Central memory CD8-positive, alpha-beta T cell (primary cell): ENCODE data around the gene EIF4E3.

ENCODE experiments used
- ATAC-seq: fragments of 150-1000 bp; cut with Tn5 transposase; replicated peaks from 2 replicates; pipeline ENCODE4 v1.10.0; 2022; ENCODE audit warnings: mild to moderate bottlenecking, moderate FRiP score, moderate number of reproducible peaks; ENCODE audit not compliant: poor library complexity, severe bottlenecking; ENCODE audit errors: extremely low read depth
- DNase-seq, 2 donors: peaks; one replicate each; pipeline ENCODE4 v3.0.0; 2021; ENCODE audit warnings: low spot score in 2 of 2
- H3K27ac Mint-ChIP-seq: one replicate; pipeline ENCODE4 v1.8.0; 2022; ENCODE audit warnings: low read depth, mild to moderate bottlenecking, moderate library complexity, mixed read lengths
- H3K27me3 Mint-ChIP-seq: one replicate; pipeline ENCODE4 v1.8.0; 2022; ENCODE audit warnings: mixed read lengths
- H3K36me3 Mint-ChIP-seq: one replicate; pipeline ENCODE4 v1.8.0; 2022; ENCODE audit warnings: mild to moderate bottlenecking, moderate library complexity, mixed read lengths; ENCODE audit not compliant: insufficient read depth
- H3K4me1 Mint-ChIP-seq: one replicate; pipeline ENCODE4 v1.8.0; 2022; ENCODE audit warnings: mixed read lengths
- H3K4me3 Mint-ChIP-seq: one replicate; pipeline ENCODE4 v1.8.0; 2022; ENCODE audit warnings: mild to moderate bottlenecking, moderate library complexity, mixed read lengths
- H3K9me3 Mint-ChIP-seq: one replicate; pipeline ENCODE4 v1.8.0; 2022; ENCODE audit warnings: mixed read lengths

The EIF4E3 gene

DNA sequence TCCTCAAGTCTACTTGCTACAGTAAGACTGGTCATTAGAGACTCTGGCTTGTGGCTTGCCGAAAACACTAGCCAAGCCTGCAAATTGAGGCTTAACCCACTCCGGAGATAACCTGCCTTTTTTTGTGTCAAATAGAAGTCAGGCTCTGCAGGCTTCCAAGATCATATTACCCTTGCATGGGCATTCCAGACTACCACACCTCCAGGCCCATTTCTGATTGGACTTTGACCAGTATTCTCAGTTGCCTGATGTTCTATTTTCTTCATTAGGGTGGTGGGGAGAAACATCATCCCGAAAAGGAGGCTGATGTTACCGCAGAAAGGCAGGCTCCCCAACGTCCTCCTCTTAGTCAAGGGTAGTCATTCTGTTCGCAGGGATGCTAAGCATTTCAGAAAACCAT is 73.6 kb downstream of the EIF4E3 start:
- H3K4me3 Mint-ChIP-seq = no peak overlapping the region
- no peaks in the 10 kb centered on the region for H3K27me3 Mint-ChIP-seq
- no peaks in the 10 kb centered on the region for H3K9me3 Mint-ChIP-seq
- ATAC-seq (no peak), DNase-seq (no peak)
- peaks cover 1% of the 10 kb centered on the region for H3K36me3 Mint-ChIP-seq
- no peak overlapping the region for H3K27ac Mint-ChIP-seq
- H3K4me1 Mint-ChIP-seq = no peaks in the 10 kb centered on the region

DNA sequence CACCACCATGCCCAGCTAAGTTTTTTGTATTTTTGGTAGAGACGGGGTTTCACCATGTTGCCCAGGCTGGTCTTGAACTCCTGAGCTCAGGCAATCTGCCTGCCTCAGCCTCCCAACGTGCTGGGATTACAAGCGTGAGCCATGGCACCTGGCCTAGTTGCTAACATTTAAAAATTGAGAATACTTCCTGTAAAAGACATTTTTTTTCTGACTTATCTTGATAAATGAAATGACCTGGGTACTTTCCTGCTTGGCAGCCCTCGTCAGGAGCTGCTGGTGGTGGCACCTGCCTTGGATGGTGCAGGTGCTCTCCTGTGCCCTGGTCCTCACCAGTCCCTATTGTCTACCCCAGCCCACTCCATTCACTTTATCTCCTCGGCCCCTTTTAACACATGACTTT is 74.8 kb downstream of the EIF4E3 start:
- no peak for ATAC-seq
- H3K4me1 Mint-ChIP-seq = no peaks in the 10 kb centered on the region
- no peak for DNase-seq
- no peaks in the 10 kb centered on the region for H3K36me3 Mint-ChIP-seq
- H3K4me3 Mint-ChIP-seq = no peak overlapping the region
- no peaks in the 10 kb centered on the region for H3K27me3 Mint-ChIP-seq
- H3K27ac Mint-ChIP-seq = no peak overlapping the region
- H3K9me3 Mint-ChIP-seq = no peaks in the 10 kb centered on the region

DNA sequence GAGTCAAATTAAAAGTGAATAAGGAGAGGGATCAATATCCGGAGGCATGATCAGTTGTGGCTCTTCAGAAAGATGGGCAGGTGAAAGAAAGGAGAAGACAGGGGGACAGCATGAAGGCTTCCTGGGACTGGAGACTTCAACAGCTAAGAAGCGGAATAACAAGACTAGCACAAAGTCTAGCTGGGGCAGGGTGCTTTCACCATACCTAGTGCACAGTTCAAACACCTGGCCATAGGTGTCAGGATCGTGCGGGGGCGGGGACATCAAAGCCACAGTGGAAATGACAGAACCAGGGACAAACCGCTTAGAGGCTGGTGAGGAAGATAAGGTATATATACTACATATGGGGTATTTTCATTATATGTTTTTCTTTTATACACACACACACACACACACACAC is 75.4 kb downstream of the EIF4E3 start:
- no peaks in the 10 kb centered on the region for H3K36me3 Mint-ChIP-seq
- no peak overlapping the region for H3K27ac Mint-ChIP-seq
- no peaks in the 10 kb centered on the region for H3K9me3 Mint-ChIP-seq
- H3K27me3 Mint-ChIP-seq = no peaks in the 10 kb centered on the region
- no peaks in the 10 kb centered on the region for H3K4me1 Mint-ChIP-seq
- ATAC-seq (no peak), DNase-seq (no peak)
- H3K4me3 Mint-ChIP-seq = no peak overlapping the region

DNA sequence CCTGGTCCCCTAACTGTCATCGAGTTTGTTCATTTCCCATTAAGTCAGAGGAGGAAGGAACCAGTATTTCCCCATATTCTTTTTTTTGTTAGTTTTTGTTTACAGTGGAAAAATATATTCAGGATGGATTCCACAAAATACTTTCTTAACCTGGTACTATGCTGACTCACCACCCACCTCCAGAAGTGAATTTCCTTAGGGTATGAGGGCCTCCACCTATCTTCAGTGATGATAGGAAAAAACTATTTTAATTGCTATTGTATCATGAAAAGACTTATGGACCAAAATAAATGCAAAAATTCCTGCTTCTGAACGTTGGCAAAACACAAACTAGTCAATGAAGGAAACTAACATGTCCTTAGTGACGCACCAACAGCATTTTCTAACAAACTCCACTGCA is 77.5 kb downstream of the EIF4E3 start:
- Mint-ChIP-seq H3K27ac (no peak overlapping the region), H3K27me3 (no peaks in the 10 kb centered on the region), H3K36me3 (no peaks in the 10 kb centered on the region), H3K9me3 (no peaks in the 10 kb centered on the region), H3K4me1 (no peaks in the 10 kb centered on the region), H3K4me3 (no peak overlapping the region)
- no peak for ATAC-seq
- no peak for DNase-seq

DNA sequence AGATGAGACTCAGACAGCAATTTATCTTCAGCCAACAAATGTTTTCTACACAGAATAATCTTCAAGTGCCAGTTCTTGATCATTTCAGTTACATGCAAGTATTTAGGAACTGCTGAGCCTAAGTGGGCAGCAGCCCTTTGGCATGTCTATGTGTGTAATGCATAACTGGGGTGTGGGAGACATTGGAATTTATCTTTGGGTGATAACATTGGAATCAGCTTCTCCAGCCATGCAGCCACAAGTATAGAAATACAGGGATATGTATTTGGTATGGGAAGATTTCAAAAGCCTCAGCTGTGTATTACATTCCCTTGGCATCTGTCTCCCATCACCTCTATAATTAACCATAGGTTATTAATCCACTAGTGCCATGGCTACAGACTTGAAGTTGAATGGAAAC is 78.2 kb downstream of the EIF4E3 start:
- Mint-ChIP-seq H3K4me3 (no peak overlapping the region), H3K27ac (no peak overlapping the region), H3K36me3 (no peaks in the 10 kb centered on the region), H3K9me3 (no peaks in the 10 kb centered on the region), H3K27me3 (no peaks in the 10 kb centered on the region), H3K4me1 (no peaks in the 10 kb centered on the region)
- ATAC-seq = no peak
- DNase-seq = no peak

DNA sequence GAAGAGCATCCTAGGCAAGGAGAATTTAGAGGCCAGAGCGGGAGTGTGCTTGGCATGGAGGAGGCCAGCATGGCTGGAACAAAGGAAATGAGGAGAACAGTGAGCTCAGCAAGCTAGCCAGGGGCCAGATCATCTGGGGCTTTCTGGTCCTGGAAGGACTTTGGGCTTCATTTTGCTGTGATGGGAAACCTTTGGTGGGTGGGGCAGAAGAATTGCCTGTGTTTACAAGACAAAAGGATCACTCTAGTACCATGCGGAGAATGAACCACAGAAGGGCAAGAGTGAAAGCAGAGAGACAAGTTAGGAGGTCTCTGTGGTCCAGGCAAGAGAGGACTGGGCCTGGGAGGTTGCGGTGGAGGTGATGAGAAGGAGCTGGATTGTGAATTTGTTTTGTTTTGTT is 80.1 kb downstream of the EIF4E3 start:
- Mint-ChIP-seq H3K27ac (no peak overlapping the region), H3K4me1 (no peaks in the 10 kb centered on the region), H3K36me3 (no peaks in the 10 kb centered on the region), H3K4me3 (no peak overlapping the region), H3K9me3 (no peaks in the 10 kb centered on the region), H3K27me3 (no peaks in the 10 kb centered on the region)
- ATAC-seq (no peak), DNase-seq (no peak)

DNA sequence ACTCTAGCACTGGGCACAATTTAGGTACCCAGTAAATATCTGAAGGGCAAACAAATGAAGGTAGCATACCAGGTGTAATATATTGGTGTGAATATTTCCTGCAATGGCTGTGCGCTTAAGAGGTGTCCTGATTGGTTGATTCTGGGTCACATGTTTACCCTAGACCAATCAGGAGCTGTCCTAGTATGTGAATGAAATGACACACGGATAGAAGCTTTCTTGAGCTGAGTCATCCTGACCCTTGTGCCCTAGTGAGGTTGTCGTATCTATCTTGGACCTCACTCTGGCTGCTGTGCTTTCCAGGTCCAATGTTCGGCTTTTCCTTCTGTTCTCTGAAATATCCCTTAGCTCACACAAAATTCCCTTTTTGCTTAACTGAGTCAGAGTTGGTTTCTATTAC is 83.5 kb downstream of the EIF4E3 start:
- Mint-ChIP-seq H3K27me3 (no peaks in the 10 kb centered on the region), H3K27ac (no peak overlapping the region), H3K4me1 (no peaks in the 10 kb centered on the region), H3K9me3 (no peaks in the 10 kb centered on the region), H3K36me3 (no peaks in the 10 kb centered on the region), H3K4me3 (no peak overlapping the region)
- DNase-seq = no peak
- ATAC-seq = no peak

DNA sequence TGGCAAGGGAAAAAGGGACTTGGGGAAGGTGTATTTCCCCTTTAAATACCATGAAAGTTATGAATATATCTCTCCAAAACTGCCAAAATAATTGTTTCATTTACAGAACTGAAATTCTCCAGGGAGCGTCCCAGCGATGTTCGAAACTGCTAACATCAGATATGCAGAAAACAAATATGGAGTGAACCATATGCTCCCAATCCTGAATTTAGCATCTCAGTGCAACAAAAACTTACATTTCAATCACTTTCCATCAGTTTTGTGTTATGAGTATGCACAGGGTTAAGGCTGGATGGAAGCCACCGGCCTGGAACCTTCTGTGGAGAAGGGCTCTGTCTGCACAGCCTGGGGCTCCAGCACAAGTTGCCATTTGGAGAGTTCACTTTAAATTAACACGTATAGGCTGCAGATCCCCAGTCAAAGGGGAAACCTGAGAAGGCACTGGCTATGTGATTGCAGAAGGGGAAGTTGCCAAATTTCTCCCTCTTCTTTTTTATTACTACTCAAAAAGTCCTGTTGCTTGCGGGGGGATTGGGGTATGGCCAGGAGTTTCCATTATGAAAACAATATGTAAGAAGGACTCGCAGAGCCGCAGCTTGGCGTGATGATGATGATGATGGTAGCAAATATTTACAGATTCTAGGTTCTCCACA is 84.7 kb downstream of the EIF4E3 start:
- no peaks in the 10 kb centered on the region for H3K9me3 Mint-ChIP-seq
- no peak overlapping the region for H3K4me3 Mint-ChIP-seq
- no peak for ATAC-seq
- H3K36me3 Mint-ChIP-seq = no peaks in the 10 kb centered on the region
- no peak overlapping the region for H3K27ac Mint-ChIP-seq
- H3K27me3 Mint-ChIP-seq = no peaks in the 10 kb centered on the region
- DNase-seq = no peak
- H3K4me1 Mint-ChIP-seq = no peaks in the 10 kb centered on the region

DNA sequence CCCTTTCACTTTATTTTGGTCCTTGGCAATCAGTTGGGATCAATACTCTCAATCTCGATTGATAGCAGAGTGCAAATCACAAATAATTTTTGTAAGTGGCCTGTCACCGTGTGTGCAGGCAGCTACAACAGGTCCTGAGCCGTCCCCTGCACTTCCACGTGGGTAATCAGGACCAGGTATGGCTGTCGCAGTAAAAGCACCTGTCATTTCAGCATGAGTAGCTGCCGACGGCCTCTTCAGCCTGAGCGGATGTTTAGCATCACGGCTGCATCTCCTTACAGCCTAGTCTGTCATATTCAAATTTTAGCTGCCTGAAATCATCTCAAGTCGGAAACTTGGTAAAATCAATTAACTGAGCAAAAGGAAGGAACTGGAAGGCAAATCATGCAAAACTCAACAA is 88.7 kb downstream of the EIF4E3 start:
- Mint-ChIP-seq H3K9me3 (no peaks in the 10 kb centered on the region), H3K27me3 (no peaks in the 10 kb centered on the region), H3K36me3 (peaks cover 2% of the 10 kb centered on the region), H3K4me3 (no peak overlapping the region), H3K27ac (no peak overlapping the region), H3K4me1 (peaks cover 7% of the 10 kb centered on the region)
- DNase-seq (no peak), ATAC-seq (no peak)

DNA sequence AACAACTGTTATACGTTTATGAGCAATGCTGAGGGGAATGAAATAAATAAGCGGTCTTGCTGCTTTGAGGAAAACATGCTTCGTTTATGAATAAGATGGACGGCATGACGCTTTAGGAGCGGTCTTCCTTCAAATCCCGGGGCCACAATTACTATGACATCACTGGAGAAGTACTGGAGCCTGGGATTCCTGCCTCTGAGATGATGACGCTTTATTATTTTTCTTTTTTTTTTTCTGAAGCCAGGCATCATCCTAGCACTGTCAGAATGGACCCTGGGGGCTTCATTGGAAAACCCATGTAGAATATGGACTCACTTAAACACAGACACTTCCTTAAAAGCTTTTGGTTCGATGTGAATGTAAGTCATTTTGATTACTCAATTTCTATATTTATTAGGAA is 89.2 kb downstream of the EIF4E3 start:
- Mint-ChIP-seq H3K27me3 (no peaks in the 10 kb centered on the region), H3K27ac (no peak overlapping the region), H3K9me3 (no peaks in the 10 kb centered on the region), H3K36me3 (peaks cover 2% of the 10 kb centered on the region), H3K4me1 (peaks cover 7% of the 10 kb centered on the region), H3K4me3 (no peak overlapping the region)
- DNase-seq (no peak), ATAC-seq (no peak)

DNA sequence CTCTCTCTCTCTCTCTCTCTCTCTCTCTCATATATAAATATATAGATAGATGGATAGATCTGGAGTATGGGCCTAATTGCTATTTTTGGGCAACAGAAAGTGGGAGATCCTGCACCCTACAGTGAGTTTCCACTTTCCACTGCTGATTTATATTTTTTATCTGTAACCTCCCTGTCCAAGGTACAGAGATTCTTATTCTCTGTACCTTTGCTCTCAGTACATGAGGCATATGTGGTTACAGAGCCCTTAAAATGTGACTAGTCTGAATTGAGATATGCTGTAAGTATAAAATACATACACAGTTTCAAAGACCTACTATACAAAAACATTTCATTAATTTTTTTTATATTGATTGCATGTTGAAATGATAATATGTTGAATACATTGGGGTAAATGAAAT is 90.5 kb downstream of the EIF4E3 start:
- Mint-ChIP-seq H3K36me3 (peaks cover 4% of the 10 kb centered on the region), H3K27ac (no peak overlapping the region), H3K4me3 (no peak overlapping the region), H3K4me1 (peaks cover 7% of the 10 kb centered on the region), H3K9me3 (no peaks in the 10 kb centered on the region), H3K27me3 (no peaks in the 10 kb centered on the region)
- no peak for DNase-seq
- no peak for ATAC-seq

DNA sequence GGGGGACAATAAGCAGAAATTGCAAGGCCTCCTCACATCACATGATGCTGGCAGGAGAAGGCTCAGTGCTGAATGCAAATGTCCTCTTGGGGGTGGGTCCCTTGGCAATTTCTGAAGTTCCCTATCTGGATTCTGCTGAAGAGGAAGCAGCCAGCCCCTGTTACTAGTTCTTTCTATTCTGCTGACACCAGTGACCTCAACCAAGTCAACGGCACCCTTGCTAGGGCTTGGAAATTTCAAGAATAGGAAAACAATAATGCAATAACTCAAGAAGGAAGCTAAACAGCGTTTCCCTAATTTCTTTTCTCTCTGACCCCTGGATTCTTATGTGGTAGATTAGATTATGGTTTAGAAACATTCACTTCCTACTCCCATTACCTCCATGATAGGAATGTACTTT is 95.5 kb downstream of the EIF4E3 start:
- H3K4me1 Mint-ChIP-seq = peaks cover 7% of the 10 kb centered on the region

DNA sequence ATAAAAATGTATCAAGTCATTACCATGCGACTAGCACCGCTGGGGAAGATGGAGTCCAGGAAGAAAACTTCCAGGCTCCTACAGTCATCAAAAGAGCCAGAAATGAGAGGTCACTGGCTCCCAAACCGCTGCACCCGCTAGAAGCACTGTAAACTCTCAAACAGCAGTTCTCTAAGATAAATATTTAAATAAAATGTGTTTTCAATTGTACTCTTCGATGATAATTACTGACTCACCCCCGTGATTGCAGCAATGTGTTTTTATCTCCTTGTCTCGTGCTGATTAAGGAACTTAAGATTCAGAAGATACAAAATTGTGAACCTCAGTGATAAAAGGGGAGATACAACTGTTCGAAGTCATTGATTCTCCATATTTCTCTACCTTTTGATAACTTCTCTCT is 95.9 kb downstream of the EIF4E3 start:
- DNase-seq = no peak
- Mint-ChIP-seq H3K27me3 (no peaks in the 10 kb centered on the region), H3K9me3 (no peaks in the 10 kb centered on the region), H3K4me1 (peaks cover 7% of the 10 kb centered on the region), H3K36me3 (peaks cover 4% of the 10 kb centered on the region), H3K4me3 (no peak overlapping the region), H3K27ac (no peak overlapping the region)
- ATAC-seq = no peak

More for the DNA sequence above, 95.5 kb downstream of the EIF4E3 start:
- DNase-seq = no peak
- ATAC-seq = no peak
- no peaks in the 10 kb centered on the region for H3K9me3 Mint-ChIP-seq
- H3K27ac Mint-ChIP-seq = no peak overlapping the region
- H3K36me3 Mint-ChIP-seq = peaks cover 4% of the 10 kb centered on the region
- H3K27me3 Mint-ChIP-seq = no peaks in the 10 kb centered on the region
- no peak overlapping the region for H3K4me3 Mint-ChIP-seq

DNA sequence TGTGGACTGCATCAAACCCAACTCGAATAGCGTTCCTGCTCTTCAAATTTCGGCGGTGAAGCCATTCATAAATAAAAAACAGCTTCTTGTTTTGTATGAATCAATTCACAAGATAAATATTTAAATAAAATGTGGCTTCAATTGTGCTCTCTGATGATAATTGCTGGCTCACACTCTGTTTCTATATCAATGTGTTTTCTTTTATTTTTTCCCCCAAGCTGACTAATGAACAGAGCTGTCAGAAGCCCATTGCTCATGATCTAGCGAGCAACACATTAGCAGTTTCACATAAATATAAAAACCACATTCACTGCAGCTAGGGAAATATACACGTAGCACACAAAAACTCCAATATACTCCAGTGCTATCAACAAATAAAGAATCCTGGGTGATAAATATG is 96.7 kb downstream of the EIF4E3 start:
- peaks cover 7% of the 10 kb centered on the region for H3K4me1 Mint-ChIP-seq
- no peak overlapping the region for H3K4me3 Mint-ChIP-seq
- no peak for DNase-seq
- peaks cover 4% of the 10 kb centered on the region for H3K36me3 Mint-ChIP-seq
- no peak for ATAC-seq
- no peak overlapping the region for H3K27ac Mint-ChIP-seq
- H3K27me3 Mint-ChIP-seq = no peaks in the 10 kb centered on the region
- no peaks in the 10 kb centered on the region for H3K9me3 Mint-ChIP-seq
